AML-193 (cell line): ENCODE measurements around the gene AGL.
"Not testable (repeated sequence)": the region's sequence is repeated elsewhere in the genome, so short reads cannot be mapped to it uniquely, and the experiment has no call there.

Experiments
- DNase-seq, 2 experiments: peaks; one replicate each; lab custom pipeline; 2025; lab: John Stamatoyannopoulos, UW

AGL gene

GRCh38 chr1:99849744-99850458, at the start of gene AGL:
TSS of gene AGL (plus strand) at chr1:99850361. CDS start at chr1:99851043, 682 bp downstream.
- DNase-seq: peak; percentile 62 to 74

GRCh38 chr1:99801584-99801983, 48.6 kb upstream of the AGL start:
- no peak for DNase-seq

- DNase-seq: no peak
These were observed 43.3 kb upstream of the AGL start for GRCh38 chr1:99806882-99807281.

GRCh38 chr1:99808391-99809115, 41.6 kb upstream of the AGL start:
- DNase-seq: peak; percentile 77 to 85

- DNase-seq: no peak
These were observed 39.1 kb upstream of the AGL start for GRCh38 chr1:99811075-99811474.

GRCh38 chr1:99811747-99812146, 38.4 kb upstream of the AGL start:
- no peak for DNase-seq

GRCh38 chr1:99814373-99814900, 35.7 kb upstream of the AGL start:
- no peak for DNase-seq

GRCh38 chr1:99816656-99817055, 33.5 kb upstream of the AGL start:
- no peak for DNase-seq

GRCh38 chr1:99818063-99818699, 32.0 kb upstream of the AGL start:
- DNase-seq: no peak

GRCh38 chr1:99820546-99820945, 29.6 kb upstream of the AGL start:
- no peak for DNase-seq

- no peak for DNase-seq
These were observed 25.1 kb upstream of the AGL start for GRCh38 chr1:99825098-99825497.

- no peak for DNase-seq
These were observed 24.5 kb upstream of the AGL start for GRCh38 chr1:99825702-99826101.

GRCh38 chr1:99827970-99828369, 22.2 kb upstream of the AGL start:
- no peak for DNase-seq

GRCh38 chr1:99829269-99829668, 20.9 kb upstream of the AGL start:
- no peak for DNase-seq

GRCh38 chr1:99833911-99834310, 16.2 kb upstream of the AGL start:
- DNase-seq: not testable (repeated sequence)

- DNase-seq: not testable (repeated sequence)
These were observed 13.7 kb upstream of the AGL start for GRCh38 chr1:99836171-99837103.

GRCh38 chr1:99840353-99840752, 9.8 kb upstream of the AGL start:
- DNase-seq: not testable (repeated sequence)

GRCh38 chr1:99843760-99844159, 6.4 kb upstream of the AGL start:
- no peak for DNase-seq

- not testable (repeated sequence) for DNase-seq
These were observed 5.0 kb upstream of the AGL start for GRCh38 chr1:99845201-99845600.

- no peak for DNase-seq
These were observed 783 bp upstream of the AGL start for GRCh38 chr1:99849413-99849743.

GRCh38 chr1:99850459-99851291, 514 bp downstream of the AGL start:
- DNase-seq: no peak
